Activated CD8-positive, alpha-beta memory T cell treated with anti-CD3 and anti-CD28 coated beads for 36 hours (primary cell): ENCODE data around the gene CYP3A7. TPM values are rescaled to one million over a fixed set of nuclear protein-coding genes. Genes with fewer than 3 reads are reported as not detected.
"Not testable (repeated sequence)": the region's sequence is repeated elsewhere in the genome, so short reads cannot be mapped to it uniquely, and the experiment has no call there.

ENCODE experiments used
- CTCF ChIA-PET: fragments of 350-600 bp; sonication (Branson Sonifier 250); formaldehyde crosslinking; loops from one replicate; lab custom pipeline; 2021; ENCODE audit warnings: antibody characterized with exemption; lab: Charles Lee
- POLR2A ChIA-PET: fragments of 350-600 bp; sonication (Branson Sonifier 250); formaldehyde crosslinking; loops from one replicate; lab custom pipeline; 2021; ENCODE audit warnings: antibody characterized with exemption; lab: Charles Lee
- total RNA-seq, 2 experiments: library from RNA; stranded (reverse); gene quantifications; one replicate each; pipeline ENCODE4 v1.2.3, GENCODE V29; 2021

Gene CYP3A7
- total RNA-seq, 2 experiments from 2014 or later = not detected

- ChIA-PET CTCF (no interaction called here), POLR2A (interaction anchor here (0.6 kb wide), 1 partner anchor 916 kb away, joined by 4 read pairs; no protein-coding TSS in a partner anchor)
Measured at GRCh38 chr7:99713995-99714570, 20.9 kb downstream of the CYP3A7 start.

- CTCF ChIA-PET = no interaction called here
- POLR2A ChIA-PET = no interaction called here
Measured at GRCh38 chr7:99709838-99710578, 25.0 kb downstream of the CYP3A7 start.

GRCh38 chr7:99709260-99709659 is 25.7 kb downstream of the CYP3A7 start:
- CTCF ChIA-PET = no interaction called here
- POLR2A ChIA-PET = no interaction called here

GRCh38 chr7:99707096-99707495 is 27.9 kb downstream of the CYP3A7 start:
- ChIA-PET POLR2A (no interaction called here), CTCF (no interaction called here)

- ChIA-PET POLR2A (no interaction called here), CTCF (no interaction called here)
Measured at GRCh38 chr7:99699946-99700345, 35.0 kb downstream of the CYP3A7 start.

- CTCF ChIA-PET = not testable (repeated sequence)
Measured at GRCh38 chr7:99698867-99699730, 35.9 kb downstream of the CYP3A7 start.

GRCh38 chr7:99694912-99695304 is 40.1 kb downstream of the CYP3A7 start:
- POLR2A ChIA-PET = no interaction called here
- CTCF ChIA-PET = no interaction called here

More at GRCh38 chr7:99698867-99699730, 35.9 kb downstream of the CYP3A7 start:
- POLR2A ChIA-PET = not testable (repeated sequence)

GRCh38 chr7:99694201-99694911 is 40.6 kb downstream of the CYP3A7 start:
- ChIA-PET POLR2A (no interaction called here), CTCF (no interaction called here)

- ChIA-PET CTCF (no interaction called here), POLR2A (no interaction called here)
Measured at GRCh38 chr7:99693427-99694200, 41.4 kb downstream of the CYP3A7 start.

- POLR2A ChIA-PET = no interaction called here
- CTCF ChIA-PET = no interaction called here
Measured at GRCh38 chr7:99693100-99693426, 41.9 kb downstream of the CYP3A7 start.

- POLR2A ChIA-PET, CTCF ChIA-PET: not testable (repeated sequence)
Measured at GRCh38 chr7:99692563-99692962, 42.4 kb downstream of the CYP3A7 start.

GRCh38 chr7:99691658-99692057 is 43.3 kb downstream of the CYP3A7 start:
- CTCF ChIA-PET, POLR2A ChIA-PET: not testable (repeated sequence)

- POLR2A ChIA-PET, CTCF ChIA-PET: not testable (repeated sequence)
Measured at GRCh38 chr7:99690918-99691317, 44.1 kb downstream of the CYP3A7 start.

- CTCF ChIA-PET, POLR2A ChIA-PET: not testable (repeated sequence)
Measured at GRCh38 chr7:99685871-99686608, 49.0 kb downstream of the CYP3A7 start.

- POLR2A ChIA-PET = no interaction called here
Measured at GRCh38 chr7:99685129-99685758, 49.8 kb downstream of the CYP3A7 start.

GRCh38 chr7:99679400-99680191 is 55.4 kb downstream of the CYP3A7 start, which contains the start of gene CYP3A5:
Gene CYP3A5, minus strand, starts transcription at chr7:99679996. Its CDS starts 100 bp downstream, at chr7:99679896.
- POLR2A ChIA-PET = no interaction called here

More at GRCh38 chr7:99685129-99685758, 49.8 kb downstream of the CYP3A7 start:
- CTCF ChIA-PET = no interaction called here

GRCh38 chr7:99679032-99679399 is 56.0 kb downstream of the CYP3A7 start:
- POLR2A ChIA-PET = no interaction called here
- CTCF ChIA-PET = no interaction called here

More at GRCh38 chr7:99679400-99680191, 55.4 kb downstream of the CYP3A7 start, which contains the start of gene CYP3A5:
- CTCF ChIA-PET = no interaction called here
